CD1c-positive myeloid dendritic cell (primary cell): ENCODE measurements around the gene IQUB.
"Not testable (repeated sequence)": the region's sequence is repeated elsewhere in the genome, so short reads cannot be mapped to it uniquely, and the experiment has no call there.

Experiments
- DNase-seq: peaks from one replicate; pipeline ENCODE4 v3.0.0-alpha.2; 2016; ENCODE audit errors: extremely low spot score

The IQUB gene

GRCh38 chr7:123492485-123492884 is 41.9 kb downstream of the IQUB start:
- DNase-seq = no peak

GRCh38 chr7:123485721-123486120 is 48.7 kb downstream of the IQUB start:
- no peak for DNase-seq

GRCh38 chr7:123485187-123485586 is 49.2 kb downstream of the IQUB start:
- no peak for DNase-seq

GRCh38 chr7:123484199-123484598 is 50.2 kb downstream of the IQUB start:
- DNase-seq = no peak

GRCh38 chr7:123480107-123480506 is 54.3 kb downstream of the IQUB start:
- DNase-seq = no peak

GRCh38 chr7:123478056-123478455 is 56.3 kb downstream of the IQUB start:
- DNase-seq = not testable (repeated sequence)

GRCh38 chr7:123472750-123473445 is 61.5 kb downstream of the IQUB start:
- DNase-seq = no peak

GRCh38 chr7:123472327-123472726 is 62.1 kb downstream of the IQUB start:
- DNase-seq = no peak

- no peak for DNase-seq
Measured at GRCh38 chr7:123468303-123468702, 66.1 kb downstream of the IQUB start.

- DNase-seq = no peak
Measured at GRCh38 chr7:123463890-123464289, 70.5 kb downstream of the IQUB start.

GRCh38 chr7:123460616-123461015 is 73.8 kb downstream of the IQUB start:
- DNase-seq = no peak

GRCh38 chr7:123455965-123456470 is 78.4 kb downstream of the IQUB start:
- DNase-seq = no peak

- DNase-seq = no peak
Measured at GRCh38 chr7:123440101-123440548, 94.3 kb downstream of the IQUB start.

- no peak for DNase-seq
Measured at GRCh38 chr7:123439191-123439590, 95.2 kb downstream of the IQUB start.

GRCh38 chr7:123437447-123437995 is 96.9 kb downstream of the IQUB start:
- DNase-seq = no peak

- DNase-seq = no peak
Measured at GRCh38 chr7:123435080-123435700, 99.2 kb downstream of the IQUB start.

- DNase-seq = no peak
Measured at GRCh38 chr7:123433665-123434064, 100.7 kb downstream of the IQUB start.

GRCh38 chr7:123432601-123433000 is 101.8 kb downstream of the IQUB start:
- DNase-seq = no peak

GRCh38 chr7:123431075-123431614 is 103.2 kb downstream of the IQUB start:
- DNase-seq = no peak

GRCh38 chr7:123425246-123425645 is 109.1 kb downstream of the IQUB start:
- no peak for DNase-seq

GRCh38 chr7:123424463-123424862 is 109.9 kb downstream of the IQUB start:
- no peak for DNase-seq

GRCh38 chr7:123423622-123424021 is 110.8 kb downstream of the IQUB start:
- DNase-seq = no peak

GRCh38 chr7:123417580-123417979 is 116.8 kb downstream of the IQUB start:
- DNase-seq = no peak
